Measurements from ENCODE around the gene GUCY1A2.

GUCY1A2 gene

GRCh38 chr11:106879832-106880546, 138.3 kb downstream of the GUCY1A2 start:
- DNase-seq (ENCODE audit: low read depth), result no peak
- no peak overlapping the region for H3K4me3 ChIP-seq (replicated peaks; ENCODE audit: low read depth, low read length)
- TF ChIP-seq, protein P1, sequence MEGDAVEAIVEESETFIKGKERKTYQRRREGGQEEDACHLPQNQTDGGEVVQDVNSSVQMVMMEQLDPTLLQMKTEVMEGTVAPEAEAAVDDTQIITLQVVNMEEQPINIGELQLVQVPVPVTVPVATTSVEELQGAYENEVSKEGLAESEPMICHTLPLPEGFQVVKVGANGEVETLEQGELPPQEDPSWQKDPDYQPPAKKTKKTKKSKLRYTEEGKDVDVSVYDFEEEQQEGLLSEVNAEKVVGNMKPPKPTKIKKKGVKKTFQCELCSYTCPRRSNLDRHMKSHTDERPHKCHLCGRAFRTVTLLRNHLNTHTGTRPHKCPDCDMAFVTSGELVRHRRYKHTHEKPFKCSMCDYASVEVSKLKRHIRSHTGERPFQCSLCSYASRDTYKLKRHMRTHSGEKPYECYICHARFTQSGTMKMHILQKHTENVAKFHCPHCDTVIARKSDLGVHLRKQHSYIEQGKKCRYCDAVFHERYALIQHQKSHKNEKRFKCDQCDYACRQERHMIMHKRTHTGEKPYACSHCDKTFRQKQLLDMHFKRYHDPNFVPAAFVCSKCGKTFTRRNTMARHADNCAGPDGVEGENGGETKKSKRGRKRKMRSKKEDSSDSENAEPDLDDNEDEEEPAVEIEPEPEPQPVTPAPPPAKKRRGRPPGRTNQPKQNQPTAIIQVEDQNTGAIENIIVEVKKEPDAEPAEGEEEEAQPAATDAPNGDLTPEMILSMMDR (IDR thresholded peaks at IDR 0.05; ENCODE audit: low read length, missing control alignments), result no peak

DNA sequence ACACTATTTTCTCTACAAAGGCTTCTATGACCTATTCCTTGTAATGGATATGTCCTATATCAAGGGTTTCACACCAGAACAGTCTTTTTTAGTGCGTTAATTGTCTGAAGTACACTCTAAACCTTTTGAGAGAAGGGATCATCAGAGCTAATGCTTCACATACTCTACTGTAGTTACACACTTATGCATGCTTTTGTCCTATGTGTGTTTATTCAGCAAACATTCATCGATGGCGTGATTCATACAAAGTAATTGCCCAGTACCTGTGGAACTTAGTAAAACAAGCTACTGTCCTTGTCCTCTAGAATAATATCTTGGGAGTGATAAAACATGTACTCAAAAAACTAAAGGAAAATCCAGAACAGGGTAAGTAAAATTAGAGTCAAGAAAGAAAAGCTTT, 139.2 kb downstream of the GUCY1A2 start:
- TF ChIP-seq, protein P1 (IDR thresholded peaks at IDR 0.05; ENCODE audit: low read length, missing control alignments), result no peak

DNA sequence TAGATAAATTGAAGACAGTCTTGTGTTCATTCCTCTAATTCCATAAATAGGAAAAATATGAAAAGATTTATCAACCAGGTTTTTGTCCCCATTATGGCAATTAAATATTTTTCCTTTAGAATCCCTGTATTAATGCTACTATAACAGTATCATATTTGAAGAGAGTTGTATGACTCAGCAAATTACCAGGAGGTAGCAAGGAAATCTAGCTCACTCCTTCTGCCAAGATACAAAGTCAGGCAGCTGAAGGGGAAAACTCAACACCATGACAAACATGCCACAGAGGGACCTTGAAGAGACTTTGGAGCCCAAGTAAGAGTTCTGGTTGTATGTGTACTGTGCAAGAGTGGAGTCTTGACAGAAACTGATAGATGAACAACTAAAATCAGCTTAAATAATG, 143.3 kb downstream of the GUCY1A2 start:
- TF ChIP-seq, protein P1 (IDR thresholded peaks at IDR 0.05; ENCODE audit: low read length, missing control alignments), result no peak
- no peak overlapping the region for H3K4me3 ChIP-seq (replicated peaks; ENCODE audit: low read depth, low read length)
- DNase-seq (ENCODE audit: low read depth), result peak; percentile 60

More for the DNA sequence above, 139.2 kb downstream of the GUCY1A2 start:
- no peak overlapping the region for H3K4me3 ChIP-seq (replicated peaks; ENCODE audit: low read depth, low read length)
- no peak for DNase-seq (ENCODE audit: low read depth)

DNA sequence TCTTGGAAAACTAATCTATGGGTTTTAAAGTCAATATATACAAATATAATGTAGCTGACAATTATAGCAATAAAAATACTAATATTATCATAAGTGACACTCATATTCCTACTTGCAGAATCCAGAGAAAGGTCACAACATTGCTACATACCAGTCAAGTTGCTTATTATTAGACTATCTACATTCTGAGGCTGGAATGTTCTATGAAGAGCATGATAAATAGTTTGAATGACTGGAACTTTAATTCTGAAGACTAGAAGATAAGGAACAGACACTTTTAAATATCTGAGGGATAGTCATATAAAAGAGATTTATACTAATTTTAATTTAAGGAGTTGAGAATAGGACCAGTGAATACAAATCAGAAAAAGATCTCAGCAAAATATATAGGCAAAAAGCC, 146.0 kb downstream of the GUCY1A2 start:
- no peak overlapping the region for H3K4me3 ChIP-seq (replicated peaks; ENCODE audit: low read depth, low read length)
- TF ChIP-seq, protein P1 (IDR thresholded peaks at IDR 0.05; ENCODE audit: low read length, missing control alignments), result no peak
- no peak for DNase-seq (ENCODE audit: low read depth)

DNA sequence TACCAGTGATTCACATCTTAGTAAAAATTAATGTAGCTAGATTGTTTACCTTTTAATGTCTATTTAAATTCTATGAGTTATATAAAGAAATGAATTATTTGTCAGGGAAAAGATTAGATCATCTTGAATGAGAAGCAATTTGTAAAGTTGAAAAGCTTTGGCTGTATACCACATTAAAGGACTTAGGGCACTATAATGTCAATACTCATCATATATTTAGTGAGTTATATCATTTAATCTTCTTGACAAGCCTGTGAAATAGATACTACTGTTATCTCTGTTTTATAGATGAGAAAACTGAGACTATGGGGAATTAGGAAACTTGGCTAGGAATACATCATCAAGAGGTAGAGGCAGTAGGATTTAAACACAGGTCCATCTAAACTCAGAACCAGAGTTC, 160.1 kb downstream of the GUCY1A2 start:
- no peak overlapping the region for H3K4me3 ChIP-seq (replicated peaks; ENCODE audit: low read depth, low read length)
- no peak for DNase-seq (ENCODE audit: low read depth)
- TF ChIP-seq, protein P1 (IDR thresholded peaks at IDR 0.05; ENCODE audit: low read length, missing control alignments), result no peak

DNA sequence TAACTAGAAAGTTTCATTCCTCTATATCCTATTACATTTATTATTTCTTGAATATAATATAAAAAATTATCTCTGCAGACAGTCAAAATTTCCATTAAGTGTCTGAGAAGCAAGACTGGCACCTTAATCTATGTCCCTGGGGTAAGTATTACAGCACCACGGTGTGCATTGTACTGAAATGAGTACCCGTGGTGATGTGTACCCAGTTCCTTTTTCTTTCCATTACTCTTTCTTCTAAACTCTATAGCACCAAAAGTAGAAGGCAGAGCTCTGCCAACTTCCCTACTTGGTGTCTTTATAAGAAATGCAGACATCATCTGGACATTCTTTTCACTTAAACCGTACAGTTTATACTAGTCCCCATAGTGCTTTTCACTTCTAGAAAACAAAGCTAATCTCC, 161.7 kb downstream of the GUCY1A2 start:
- TF ChIP-seq, protein P1 (IDR thresholded peaks at IDR 0.05; ENCODE audit: low read length, missing control alignments), result no peak
- DNase-seq (ENCODE audit: low read depth), result no peak
- no peak overlapping the region for H3K4me3 ChIP-seq (replicated peaks; ENCODE audit: low read depth, low read length)

DNA sequence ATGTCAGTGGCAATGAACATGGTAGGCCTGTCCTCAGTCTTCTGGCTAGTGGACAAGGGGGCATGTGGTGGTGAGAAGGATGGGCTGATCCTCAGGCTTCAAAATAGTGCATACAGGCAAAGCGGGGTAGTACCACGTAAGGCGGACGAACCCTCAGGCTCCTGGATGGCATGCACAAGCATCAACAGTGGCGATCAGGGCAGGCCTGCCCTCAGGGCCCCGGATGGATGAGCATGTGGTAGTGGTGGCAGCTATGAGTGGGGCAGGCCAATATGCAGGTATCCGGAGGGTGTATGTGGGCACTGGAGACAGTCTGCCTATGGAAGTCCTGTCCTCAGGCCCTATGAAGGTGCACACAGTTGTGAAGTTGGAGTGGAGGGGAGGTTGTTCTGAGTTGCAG, 163.8 kb downstream of the GUCY1A2 start:
- TF ChIP-seq, protein P1 (IDR thresholded peaks at IDR 0.05; ENCODE audit: low read length, missing control alignments), result no peak
- DNase-seq (ENCODE audit: low read depth), result no peak

More for the DNA sequence above, 163.8 kb downstream of the GUCY1A2 start:
- no peak overlapping the region for H3K4me3 ChIP-seq (replicated peaks; ENCODE audit: low read depth, low read length)
